SH-SY5Y (cell line): ENCODE results near the gene QRICH1.

ENCODE experiments used
- GATA2 ChIP-seq: IDR thresholded peaks from 2 replicates; pipeline ENCODE4 v1.6.1; 2011; ENCODE audit warnings: mild to moderate bottlenecking, low read depth, low read length
- GATA3 ChIP-seq: IDR thresholded peaks from 2 replicates; pipeline ENCODE4 v1.6.1; 2011; ENCODE audit warnings: low read depth, mild to moderate bottlenecking, low read length, moderate library complexity

- no peak for TF ChIP-seq GATA2
- no peak for TF ChIP-seq GATA3
Measured at GRCh38 chr3:49013738-49014660, 79.9 kb downstream of the QRICH1 start.
